ENCODE results near the gene LETMD1. TPM values are rescaled to one million over a fixed set of nuclear protein-coding genes. Genes with fewer than 3 reads are reported as not detected.

Gene LETMD1
- total RNA-seq, 1 donor from 2014 or later: 8.6 TPM

DNA sequence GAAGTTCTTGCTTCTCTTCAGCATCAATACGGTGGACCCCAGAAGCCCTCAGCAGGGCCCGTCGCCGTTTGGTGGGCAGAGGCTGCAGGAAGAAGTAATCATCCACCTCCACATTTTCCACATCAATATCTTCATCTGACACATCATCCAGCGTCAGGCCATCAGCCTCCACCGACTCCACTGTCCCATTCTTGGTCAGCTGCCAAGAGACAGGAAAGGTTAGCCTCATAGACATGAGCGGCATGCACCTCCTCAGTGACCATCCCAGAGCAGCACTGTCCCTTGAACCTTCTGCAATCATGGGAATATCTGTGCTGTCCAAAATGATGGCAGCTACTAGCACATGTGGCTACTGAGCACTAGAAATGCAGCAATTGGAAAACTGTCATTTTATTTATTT, 19.6 kb downstream of the LETMD1 start:
- Histone ChIP-seq H3K4me3 (no peak overlapping the region), H3K36me3 (peaks cover 82 to 93% of the 10 kb centered on the region in 2 donors), H3K27ac (no peak overlapping the region), H3K4me1 (no peaks in the 10 kb centered on the region), H3K27me3 (no peaks in the 10 kb centered on the region), H3K9me3 (no peaks in the 10 kb centered on the region)
- intact Hi-C loops (cut with DNase I): no loop called here
- TF ChIP-seq, protein P1, sequence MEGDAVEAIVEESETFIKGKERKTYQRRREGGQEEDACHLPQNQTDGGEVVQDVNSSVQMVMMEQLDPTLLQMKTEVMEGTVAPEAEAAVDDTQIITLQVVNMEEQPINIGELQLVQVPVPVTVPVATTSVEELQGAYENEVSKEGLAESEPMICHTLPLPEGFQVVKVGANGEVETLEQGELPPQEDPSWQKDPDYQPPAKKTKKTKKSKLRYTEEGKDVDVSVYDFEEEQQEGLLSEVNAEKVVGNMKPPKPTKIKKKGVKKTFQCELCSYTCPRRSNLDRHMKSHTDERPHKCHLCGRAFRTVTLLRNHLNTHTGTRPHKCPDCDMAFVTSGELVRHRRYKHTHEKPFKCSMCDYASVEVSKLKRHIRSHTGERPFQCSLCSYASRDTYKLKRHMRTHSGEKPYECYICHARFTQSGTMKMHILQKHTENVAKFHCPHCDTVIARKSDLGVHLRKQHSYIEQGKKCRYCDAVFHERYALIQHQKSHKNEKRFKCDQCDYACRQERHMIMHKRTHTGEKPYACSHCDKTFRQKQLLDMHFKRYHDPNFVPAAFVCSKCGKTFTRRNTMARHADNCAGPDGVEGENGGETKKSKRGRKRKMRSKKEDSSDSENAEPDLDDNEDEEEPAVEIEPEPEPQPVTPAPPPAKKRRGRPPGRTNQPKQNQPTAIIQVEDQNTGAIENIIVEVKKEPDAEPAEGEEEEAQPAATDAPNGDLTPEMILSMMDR (IDR thresholded peaks at IDR 0.05): no peak
- DNase-seq (ENCODE audit: low spot score in 2 of 2): no peak

DNA sequence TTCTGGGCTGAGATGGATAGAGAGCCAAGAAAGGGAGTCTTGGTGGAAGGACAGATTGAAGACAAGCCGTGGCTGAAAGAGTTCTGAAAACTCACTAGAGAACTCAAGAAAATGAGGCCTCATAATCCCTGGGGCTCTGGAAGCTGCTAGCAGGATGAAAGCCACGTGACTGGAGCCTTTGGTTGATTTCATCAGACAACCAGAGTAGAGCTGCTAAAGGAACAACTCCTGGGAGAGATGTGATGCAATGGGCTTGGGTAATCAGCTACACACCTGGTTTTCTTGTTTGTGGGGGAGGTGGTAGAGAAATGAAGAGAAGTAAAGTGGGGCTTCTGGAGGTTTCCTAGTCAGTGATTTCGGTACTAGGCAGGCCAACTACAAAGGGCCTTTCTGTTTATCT, 21.9 kb downstream of the LETMD1 start:
- TF ChIP-seq, protein P1 (IDR thresholded peaks at IDR 0.05): no peak
- intact Hi-C loops (cut with DNase I): no loop called here
- H3K27me3 ChIP-seq: no peaks in the 10 kb centered on the region
- H3K4me3 ChIP-seq: no peak overlapping the region
- H3K27ac ChIP-seq: no peak overlapping the region
- DNase-seq (ENCODE audit: low spot score in 2 of 2): no peak
- H3K4me1 ChIP-seq: no peaks in the 10 kb centered on the region
- H3K9me3 ChIP-seq: no peaks in the 10 kb centered on the region
- H3K36me3 ChIP-seq: peaks cover 69 to 86% of the 10 kb centered on the region in 2 donors

DNA sequence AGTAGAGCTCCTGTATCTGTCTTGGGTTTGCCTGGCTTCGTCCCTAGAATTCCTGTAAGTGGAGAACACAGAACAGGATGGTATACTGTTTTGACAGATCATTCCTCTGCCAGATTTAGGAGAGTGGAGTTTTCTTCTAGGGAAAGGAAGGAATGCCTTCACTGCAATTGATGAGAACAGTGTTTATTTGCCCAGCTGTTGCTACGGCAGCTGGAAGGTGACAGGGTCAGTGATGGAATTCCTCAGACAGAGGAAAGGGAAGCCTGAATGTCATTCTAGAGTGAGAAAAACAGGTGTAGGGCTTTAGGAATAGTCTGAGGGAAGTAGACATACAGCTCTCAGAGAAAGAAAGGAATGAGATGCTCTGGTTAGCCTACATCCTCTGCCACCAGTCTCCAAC, 23.5 kb downstream of the LETMD1 start:
- Histone ChIP-seq H3K9me3 (no peaks in the 10 kb centered on the region), H3K27me3 (no peaks in the 10 kb centered on the region), H3K27ac (no peak overlapping the region), H3K4me3 (no peak overlapping the region), H3K4me1 (peaks cover 0 to 3% of the 10 kb centered on the region in 2 donors), H3K36me3 (peaks cover 53 to 69% of the 10 kb centered on the region in 2 donors)
- TF ChIP-seq, protein P1 (IDR thresholded peaks at IDR 0.05): no peak
- intact Hi-C loops (cut with DNase I): no loop called here
- no peak for DNase-seq (ENCODE audit: low spot score in 2 of 2)

DNA sequence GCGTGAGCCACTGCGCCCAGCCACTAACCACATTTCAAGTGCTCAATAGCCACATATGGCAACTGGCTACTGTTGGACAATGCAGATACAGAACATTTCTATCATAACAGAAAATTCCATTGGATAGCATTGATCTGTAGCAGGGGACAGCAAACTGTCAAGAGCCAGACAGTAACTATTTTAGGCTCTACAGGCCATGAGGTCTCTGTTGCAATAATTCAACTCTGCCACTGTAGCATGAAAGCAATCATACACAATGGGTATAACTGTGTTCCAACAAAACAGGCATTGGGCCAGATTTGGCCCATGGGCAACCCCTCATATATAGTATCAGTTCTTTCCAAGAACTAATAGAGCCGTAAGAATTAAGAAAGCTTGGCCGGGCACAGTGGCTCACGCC, 27.3 kb downstream of the LETMD1 start:
- peaks cover 0 to 11% of the 10 kb centered on the region in 2 donors for H3K4me1 ChIP-seq
- TF ChIP-seq, protein P1 (IDR thresholded peaks at IDR 0.05): no peak

DNA sequence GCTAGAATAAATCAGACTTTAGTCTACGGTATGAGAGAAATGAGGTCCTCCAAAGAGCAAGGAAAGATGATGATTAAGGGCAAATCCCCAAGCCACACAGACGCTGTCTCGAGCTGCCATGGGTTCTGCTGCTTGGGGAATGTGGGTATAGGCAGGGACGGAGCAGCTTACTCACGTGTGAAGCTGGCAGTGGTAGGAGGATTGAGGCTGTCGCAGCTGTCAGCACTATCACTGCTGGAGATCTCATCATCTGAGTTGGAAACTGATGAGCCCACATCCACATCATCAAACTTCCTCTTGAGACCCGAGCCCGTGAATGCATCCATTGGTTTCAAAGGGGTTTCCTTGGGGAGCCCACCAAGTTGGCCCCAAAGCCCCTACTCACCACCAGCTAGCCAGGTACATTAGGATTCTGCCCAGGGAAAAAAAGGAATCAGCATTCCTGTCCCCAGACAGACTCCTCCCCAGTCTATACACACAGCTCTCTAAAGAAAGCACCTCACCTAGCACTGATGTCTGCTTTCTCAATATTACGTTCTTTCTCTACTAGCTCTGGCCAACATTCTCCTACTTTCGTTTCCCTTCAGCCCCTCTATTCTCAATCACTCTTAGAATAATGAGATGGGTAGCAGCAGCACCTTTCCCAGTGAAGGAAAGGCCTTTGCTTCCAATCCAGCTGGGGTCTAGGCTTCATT, 28.3 kb downstream of the LETMD1 start:
- H3K27ac ChIP-seq: no peak overlapping the region
- H3K4me3 ChIP-seq: no peak overlapping the region
- TF ChIP-seq, protein P1 (IDR thresholded peaks at IDR 0.05): no peak
- peaks cover 19 to 27% of the 10 kb centered on the region in 2 donors for H3K36me3 ChIP-seq
- intact Hi-C loops (cut with DNase I): no loop called here
- H3K4me1 ChIP-seq: peaks cover 0 to 16% of the 10 kb centered on the region in 2 donors
- H3K9me3 ChIP-seq: no peaks in the 10 kb centered on the region
- peak in 1 of 2 donors; percentile 7 for DNase-seq (ENCODE audit: low spot score in 2 of 2)
- no peaks in the 10 kb centered on the region for H3K27me3 ChIP-seq

More for the DNA sequence above, 27.3 kb downstream of the LETMD1 start:
- H3K27me3 ChIP-seq: no peaks in the 10 kb centered on the region
- no peak overlapping the region for H3K4me3 ChIP-seq
- intact Hi-C loops (cut with DNase I): no loop called here
- no peak overlapping the region for H3K27ac ChIP-seq
- DNase-seq (ENCODE audit: low spot score in 2 of 2): no peak
- no peaks in the 10 kb centered on the region for H3K9me3 ChIP-seq
- peaks cover 24 to 37% of the 10 kb centered on the region in 2 donors for H3K36me3 ChIP-seq
